Retina (tissue), 1 donor: ENCODE results near the gene SESN1.

ENCODE experiments used
- DNase-seq: peaks from one replicate; pipeline ENCODE4 v3.0.0-alpha.2; 2016

The SESN1 gene

GRCh38 chr6:108953681-108954080 lies 141.0 kb downstream of the SESN1 start:
- DNase-seq: no peak

- no peak for DNase-seq
Measured at GRCh38 chr6:108952776-108953486, 141.7 kb downstream of the SESN1 start.

- no peak for DNase-seq
Measured at GRCh38 chr6:108951351-108951953, 143.2 kb downstream of the SESN1 start.

- no peak for DNase-seq
Measured at GRCh38 chr6:108948181-108948661, 146.4 kb downstream of the SESN1 start.

GRCh38 chr6:108947114-108947854 lies 147.4 kb downstream of the SESN1 start:
- no peak for DNase-seq

GRCh38 chr6:108946695-108947094 lies 148.0 kb downstream of the SESN1 start:
- DNase-seq: no peak

- DNase-seq: peak; percentile 42
Measured at GRCh38 chr6:108945681-108946159, 148.9 kb downstream of the SESN1 start.

GRCh38 chr6:108944707-108945680 lies 149.7 kb downstream of the SESN1 start:
- no peak for DNase-seq

GRCh38 chr6:108944071-108944470 lies 150.6 kb downstream of the SESN1 start:
- DNase-seq: no peak

- no peak for DNase-seq
Measured at GRCh38 chr6:108942556-108943492, 151.8 kb downstream of the SESN1 start.

GRCh38 chr6:108941859-108942258 lies 152.8 kb downstream of the SESN1 start:
- no peak for DNase-seq

- no peak for DNase-seq
Measured at GRCh38 chr6:108941281-108941680, 153.4 kb downstream of the SESN1 start.

GRCh38 chr6:108940741-108941140 lies 153.9 kb downstream of the SESN1 start:
- DNase-seq: no peak

- DNase-seq: no peak
Measured at GRCh38 chr6:108937170-108937569, 157.5 kb downstream of the SESN1 start.
